ENCODE data around the gene MRPL40.

The MRPL40 gene

DNA sequence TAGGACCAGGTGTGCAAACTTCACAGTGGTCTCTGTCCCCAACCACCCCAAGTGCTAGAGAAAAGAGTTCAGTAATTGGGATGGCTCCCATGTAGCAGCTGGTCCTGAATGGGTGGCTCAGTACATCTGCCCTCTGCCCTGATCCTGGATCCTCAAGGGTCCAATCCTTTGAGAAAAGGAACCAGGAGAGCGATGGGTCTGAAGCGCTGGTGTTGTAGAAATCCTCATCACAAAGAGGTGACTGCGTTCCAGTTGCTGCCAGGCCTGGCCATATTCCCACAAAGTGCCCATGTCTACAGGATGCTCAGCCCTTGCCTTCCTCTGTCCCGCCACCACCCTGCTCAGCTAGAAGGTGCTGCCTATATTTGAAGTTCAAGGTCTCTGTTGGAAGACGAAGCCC is 21.4 kb downstream of the MRPL40 start:
- H2AFZ ChIP-seq (ENCODE audit: low read length) = no peak overlapping the region
- no peaks in the 10 kb centered on the region for H3K27me3 ChIP-seq (ENCODE audit: insufficient read depth, low read length, poor library complexity, severe bottlenecking)
- peaks cover 53% of the 10 kb centered on the region; the same call in 1 of the 2 replicates for H3K36me3 ChIP-seq (ENCODE audit: insufficient read depth, low read length)
- no peaks in the 10 kb centered on the region for H4K20me1 ChIP-seq (ENCODE audit: insufficient read depth, low read length, poor library complexity, severe bottlenecking)
- H3K4me1 ChIP-seq (ENCODE audit: insufficient read depth, low read length, poor library complexity, severe bottlenecking) = peaks cover 8% of the 10 kb centered on the region
- no peak overlapping the region for H3K4me2 ChIP-seq (ENCODE audit: low read depth, low read length, poor library complexity, severe bottlenecking)
- TF ChIP-seq, protein P1, sequence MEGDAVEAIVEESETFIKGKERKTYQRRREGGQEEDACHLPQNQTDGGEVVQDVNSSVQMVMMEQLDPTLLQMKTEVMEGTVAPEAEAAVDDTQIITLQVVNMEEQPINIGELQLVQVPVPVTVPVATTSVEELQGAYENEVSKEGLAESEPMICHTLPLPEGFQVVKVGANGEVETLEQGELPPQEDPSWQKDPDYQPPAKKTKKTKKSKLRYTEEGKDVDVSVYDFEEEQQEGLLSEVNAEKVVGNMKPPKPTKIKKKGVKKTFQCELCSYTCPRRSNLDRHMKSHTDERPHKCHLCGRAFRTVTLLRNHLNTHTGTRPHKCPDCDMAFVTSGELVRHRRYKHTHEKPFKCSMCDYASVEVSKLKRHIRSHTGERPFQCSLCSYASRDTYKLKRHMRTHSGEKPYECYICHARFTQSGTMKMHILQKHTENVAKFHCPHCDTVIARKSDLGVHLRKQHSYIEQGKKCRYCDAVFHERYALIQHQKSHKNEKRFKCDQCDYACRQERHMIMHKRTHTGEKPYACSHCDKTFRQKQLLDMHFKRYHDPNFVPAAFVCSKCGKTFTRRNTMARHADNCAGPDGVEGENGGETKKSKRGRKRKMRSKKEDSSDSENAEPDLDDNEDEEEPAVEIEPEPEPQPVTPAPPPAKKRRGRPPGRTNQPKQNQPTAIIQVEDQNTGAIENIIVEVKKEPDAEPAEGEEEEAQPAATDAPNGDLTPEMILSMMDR (conservative IDR thresholded peaks at IDR 0.05; ENCODE audit: low read length) = no peak
- TF ChIP-seq EZH2phosphoT487 (IDR thresholded peaks at IDR 0.05; ENCODE audit: borderline replicate concordance) = no peak
- H3K9me3 ChIP-seq (ENCODE audit: insufficient read depth, low read depth, low read length) = no peaks in the 10 kb centered on the region
- H3K4me3 ChIP-seq (ENCODE audit: low read length, poor library complexity, severe bottlenecking) = no peak overlapping the region
- no peak overlapping the region for H3K9ac ChIP-seq (ENCODE audit: low read depth, low read length, poor library complexity, severe bottlenecking)
- peaks cover 7% of the 10 kb centered on the region for H3K79me2 ChIP-seq (ENCODE audit: insufficient read depth, low read length)
- H3F3A ChIP-seq (ENCODE audit: low read depth) = no peaks in the 10 kb centered on the region
- no peaks in the 10 kb centered on the region for H3K9me2 ChIP-seq (replicated peaks; ENCODE audit: low read depth, low read length)

DNA sequence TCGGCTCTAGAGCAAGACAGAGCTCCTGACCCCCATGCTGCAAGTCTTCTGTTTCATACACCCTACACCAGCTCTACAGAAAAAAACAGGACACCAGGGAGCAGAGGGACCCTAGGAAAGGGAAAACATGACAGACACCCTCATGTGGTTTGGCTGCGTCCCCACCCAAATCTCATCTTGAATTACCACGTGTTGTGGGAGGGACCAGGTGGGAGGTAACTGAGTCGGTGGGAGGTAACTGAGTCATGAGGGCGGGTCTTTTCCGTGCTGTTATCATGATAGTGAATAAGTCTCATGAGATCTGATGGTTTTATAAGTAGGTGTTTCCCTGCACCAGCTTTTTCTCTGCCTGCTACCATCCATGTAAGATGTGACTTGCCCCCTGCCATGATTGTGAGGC is 21.8 kb downstream of the MRPL40 start:
- TF ChIP-seq, protein P1 (conservative IDR thresholded peaks at IDR 0.05; ENCODE audit: low read length) = no peak
- no peaks in the 10 kb centered on the region for H3F3A ChIP-seq (ENCODE audit: low read depth)
- H2AFZ ChIP-seq (ENCODE audit: low read length) = no peak overlapping the region
- H3K36me3 ChIP-seq (ENCODE audit: insufficient read depth, low read length) = peaks cover 53% of the 10 kb centered on the region; the same call in 1 of the 2 replicates
- peaks cover 3% of the 10 kb centered on the region for H3K4me1 ChIP-seq (ENCODE audit: insufficient read depth, low read length, poor library complexity, severe bottlenecking)
- no peaks in the 10 kb centered on the region for H3K27me3 ChIP-seq (ENCODE audit: insufficient read depth, low read length, poor library complexity, severe bottlenecking)
- H4K20me1 ChIP-seq (ENCODE audit: insufficient read depth, low read length, poor library complexity, severe bottlenecking) = no peaks in the 10 kb centered on the region
- no peaks in the 10 kb centered on the region for H3K9me2 ChIP-seq (replicated peaks; ENCODE audit: low read depth, low read length)
- no peak overlapping the region for H3K9ac ChIP-seq (ENCODE audit: low read depth, low read length, poor library complexity, severe bottlenecking)
- peaks cover 3% of the 10 kb centered on the region for H3K79me2 ChIP-seq (ENCODE audit: insufficient read depth, low read length)
- no peak overlapping the region for H3K4me2 ChIP-seq (ENCODE audit: low read depth, low read length, poor library complexity, severe bottlenecking)
- H3K4me3 ChIP-seq (ENCODE audit: low read length, poor library complexity, severe bottlenecking) = no peak overlapping the region
- H3K9me3 ChIP-seq (ENCODE audit: insufficient read depth, low read depth, low read length) = no peaks in the 10 kb centered on the region

GRCh38 chr22:19455033-19455432 is 22.7 kb downstream of the MRPL40 start:
- Histone ChIP-seq H3K9me3 (ENCODE audit: insufficient read depth, low read depth, low read length) (no peaks in the 10 kb centered on the region), H3F3A (ENCODE audit: low read depth) (no peaks in the 10 kb centered on the region), H4K20me1 (ENCODE audit: insufficient read depth, low read length, poor library complexity, severe bottlenecking) (no peaks in the 10 kb centered on the region), H3K36me3 (ENCODE audit: insufficient read depth, low read length) (peaks cover 53% of the 10 kb centered on the region; the same call in 1 of the 2 replicates), H3K9ac (ENCODE audit: low read depth, low read length, poor library complexity, severe bottlenecking) (no peak overlapping the region), H3K4me1 (ENCODE audit: insufficient read depth, low read length, poor library complexity, severe bottlenecking) (no peaks in the 10 kb centered on the region), H3K9me2 (replicated peaks; ENCODE audit: low read depth, low read length) (no peaks in the 10 kb centered on the region), H3K27me3 (ENCODE audit: insufficient read depth, low read length, poor library complexity, severe bottlenecking) (no peaks in the 10 kb centered on the region), H3K4me3 (ENCODE audit: low read length, poor library complexity, severe bottlenecking) (no peak overlapping the region), H2AFZ (ENCODE audit: low read length) (no peak overlapping the region), H3K79me2 (ENCODE audit: insufficient read depth, low read length) (no peaks in the 10 kb centered on the region), H3K4me2 (ENCODE audit: low read depth, low read length, poor library complexity, severe bottlenecking) (no peak overlapping the region)
- TF ChIP-seq, protein P1 (conservative IDR thresholded peaks at IDR 0.05; ENCODE audit: low read length) = no peak
- TF ChIP-seq EZH2phosphoT487 (IDR thresholded peaks at IDR 0.05; ENCODE audit: borderline replicate concordance) = no peak

All from Loucy (cell line).